HepG2 (cell line): ENCODE measurements around the gene CD300A. TPM values are rescaled to one million over a fixed set of nuclear protein-coding genes. Genes with fewer than 3 reads are reported as not detected.

Experiments used
- BCL6 ChIP-seq: IDR thresholded peaks from 2 replicates; pipeline ENCODE4 v1.6.1; 2016; ENCODE audit warnings: missing genetic modification reagents, missing compliant biosample characterization
- CBX1 ChIP-seq: IDR thresholded peaks from one replicate; pipeline ENCODE4 v1.6.1; 2016; ENCODE audit warnings: antibody characterized with exemption, low read depth
- CREB3 ChIP-seq: sonication (generic); formaldehyde crosslinking; IDR thresholded peaks from 2 replicates; pipeline ENCODE4 v1.5.0; 2020; ENCODE audit warnings: missing genetic modification reagents
- HHEX ChIP-seq: IDR thresholded peaks from 2 replicates; pipeline ENCODE4 v1.6.1; 2016; ENCODE audit warnings: control low read depth
- HNRNPUL1 ChIP-seq: fragments of 200-400 bp; formaldehyde crosslinking; IDR thresholded peaks from 2 replicates; pipeline ENCODE4 v1.6.1; 2017; ENCODE audit warnings: low read depth, mild to moderate bottlenecking, low read length, moderate library complexity
- MEIS2 ChIP-seq: sonication (generic); formaldehyde crosslinking; IDR thresholded peaks from 2 replicates; pipeline ENCODE4 v1.9.0; 2021; ENCODE audit warnings: mild to moderate bottlenecking, missing genetic modification reagents
- SMARCE1 ChIP-seq: fragments of 450-650 bp; IDR thresholded peaks from 2 replicates; pipeline ENCODE4 v1.6.1; 2017; ENCODE audit warnings: borderline replicate concordance
- ZKSCAN5 ChIP-seq: sonication (generic); formaldehyde crosslinking; IDR thresholded peaks from 2 replicates; pipeline ENCODE4 v1.5.1; 2020; ENCODE audit warnings: mild to moderate bottlenecking, missing genetic modification reagents
- ZNF10 ChIP-seq: sonication (generic); formaldehyde crosslinking; IDR thresholded peaks from 2 replicates; pipeline ENCODE4 v1.4.0; 2020; ENCODE audit warnings: mild to moderate bottlenecking, low read depth, missing genetic modification reagents, borderline replicate concordance
- ZNF224 ChIP-seq: sonication (generic); formaldehyde crosslinking; IDR thresholded peaks from 2 replicates; pipeline ENCODE4 v1.5.0; 2020; ENCODE audit warnings: mild to moderate bottlenecking, missing genetic modification reagents
- ZNF777 ChIP-seq: sonication (generic); formaldehyde crosslinking; IDR thresholded peaks from 2 replicates; pipeline ENCODE4 v1.4.0; 2020; ENCODE audit warnings: missing genetic modification reagents
- ZNF83 ChIP-seq: sonication (generic); formaldehyde crosslinking; IDR thresholded peaks from 2 replicates; pipeline ENCODE4 v1.4.0; 2020; ENCODE audit warnings: missing genetic modification reagents, mild to moderate bottlenecking, borderline replicate concordance
- polyA plus RNA-seq, 8 experiments: library from polyadenylated mRNA; depleted of rRNA in 3 of 8; stranded (reverse) in 7 of 8; unstranded in 1 of 8; fragments of >200 nt; fragmentation: Illumina TruSeq in 4 of 8; extraction: Trizol in 4 of 8; gene quantifications; 2 replicates each; pipeline versions ENCODE4 v1.2.1 to v1.2.3, GENCODE V29; 2011 to 2016; ENCODE audit warnings: low read depth in 4 of 8, missing spikeins in 1 of 8, mixed read lengths in 1 of 8; ENCODE audit not compliant: insufficient read depth in 1 of 8
- total RNA-seq, 5 experiments: library from RNA; depleted of rRNA; stranded (reverse); fragments of >200 nt; fragmentation: Illumina TruSeq; extraction: Trizol; gene quantifications; 2 replicates each; pipeline ENCODE4 v1.2.3, GENCODE V29; 2016; ENCODE audit warnings: low read depth in 1 of 5
- TF ChIP-seq, protein P1 (sequence below): sonication (generic); formaldehyde crosslinking; IDR thresholded peaks from 2 replicates; pipeline ENCODE4 v1.5.1; 2020; ENCODE audit warnings: missing genetic modification reagents, mild to moderate bottlenecking, borderline replicate concordance
- TF ChIP-seq, protein P2 (sequence below): sonication (generic); formaldehyde crosslinking; IDR thresholded peaks from 2 replicates; pipeline ENCODE4 v1.5.0; 2020; ENCODE audit warnings: mild to moderate bottlenecking, missing genetic modification reagents, borderline replicate concordance
- TF ChIP-seq, protein P3 (sequence below): sonication (generic); formaldehyde crosslinking; IDR thresholded peaks from 2 replicates; pipeline ENCODE4 v1.5.0; 2020; ENCODE audit warnings: missing genetic modification reagents

The CD300A gene
- total and polyA plus RNA-seq, 2 of the 13 experiments (the other 11 are each of a cell fraction or from before 2014, with no cell fraction given) = not detected

DNA sequence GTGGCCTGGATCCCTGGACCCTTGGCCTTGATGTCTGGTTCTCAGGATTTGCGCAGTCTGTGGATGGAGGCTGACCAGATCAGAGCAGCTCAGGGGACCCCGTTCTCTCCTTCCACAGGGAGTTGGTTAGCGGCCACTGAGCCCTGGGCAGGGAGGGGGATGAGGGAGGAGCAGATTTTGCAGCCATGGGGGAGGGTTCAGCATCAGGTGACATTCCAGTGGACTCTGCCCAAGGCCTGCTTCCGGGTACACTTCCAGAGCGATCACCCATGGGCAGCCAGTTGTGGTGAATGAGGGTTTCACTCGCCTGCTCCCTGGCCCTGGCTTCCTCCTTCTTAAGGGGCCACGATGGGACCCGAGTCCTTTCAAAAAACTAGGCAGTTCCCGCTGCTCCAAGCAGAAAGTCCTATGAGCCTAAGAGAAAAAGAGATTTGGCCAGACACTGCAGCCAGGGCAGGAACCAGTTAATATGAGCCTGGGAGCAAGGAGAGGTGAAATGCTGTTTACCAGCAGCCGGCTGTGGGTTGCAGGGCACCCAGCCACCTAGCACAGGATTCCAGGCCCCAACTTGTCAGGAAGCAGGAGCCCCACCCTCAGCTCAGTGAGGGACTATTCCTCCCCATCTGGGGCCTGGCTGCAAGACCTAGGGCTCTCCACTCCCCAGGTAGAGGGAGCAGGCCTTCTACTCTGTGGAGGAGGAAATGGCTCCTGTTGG, 39.2 kb upstream of the CD300A start (continued):
- TF ChIP-seq, protein P1, sequence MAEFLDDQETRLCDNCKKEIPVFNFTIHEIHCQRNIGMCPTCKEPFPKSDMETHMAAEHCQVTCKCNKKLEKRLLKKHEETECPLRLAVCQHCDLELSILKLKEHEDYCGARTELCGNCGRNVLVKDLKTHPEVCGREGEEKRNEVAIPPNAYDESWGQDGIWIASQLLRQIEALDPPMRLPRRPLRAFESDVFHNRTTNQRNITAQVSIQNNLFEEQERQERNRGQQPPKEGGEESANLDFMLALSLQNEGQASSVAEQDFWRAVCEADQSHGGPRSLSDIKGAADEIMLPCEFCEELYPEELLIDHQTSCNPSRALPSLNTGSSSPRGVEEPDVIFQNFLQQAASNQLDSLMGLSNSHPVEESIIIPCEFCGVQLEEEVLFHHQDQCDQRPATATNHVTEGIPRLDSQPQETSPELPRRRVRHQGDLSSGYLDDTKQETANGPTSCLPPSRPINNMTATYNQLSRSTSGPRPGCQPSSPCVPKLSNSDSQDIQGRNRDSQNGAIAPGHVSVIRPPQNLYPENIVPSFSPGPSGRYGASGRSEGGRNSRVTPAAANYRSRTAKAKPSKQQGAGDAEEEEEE = no peak; the same call in 1 of the 2 replicates
- peak; percentile 57 for TF ChIP-seq MEIS2 (CRISPR knock-in tag)
- TF ChIP-seq ZNF10 (CRISPR knock-in tag) = no peak
- TF ChIP-seq ZNF224 (CRISPR knock-in tag) = peak; percentile 65; the same call in 1 of the 2 replicates
- TF ChIP-seq CBX1 = peak; percentile 83
- TF ChIP-seq BCL6 (CRISPR knock-in tag) = no peak; the same call in none of the 2 replicates
- TF ChIP-seq ZNF777 = no peak
- no peak for TF ChIP-seq HHEX (CRISPR knock-in tag)
- TF ChIP-seq CREB3 = no peak
- TF ChIP-seq, protein P2, sequence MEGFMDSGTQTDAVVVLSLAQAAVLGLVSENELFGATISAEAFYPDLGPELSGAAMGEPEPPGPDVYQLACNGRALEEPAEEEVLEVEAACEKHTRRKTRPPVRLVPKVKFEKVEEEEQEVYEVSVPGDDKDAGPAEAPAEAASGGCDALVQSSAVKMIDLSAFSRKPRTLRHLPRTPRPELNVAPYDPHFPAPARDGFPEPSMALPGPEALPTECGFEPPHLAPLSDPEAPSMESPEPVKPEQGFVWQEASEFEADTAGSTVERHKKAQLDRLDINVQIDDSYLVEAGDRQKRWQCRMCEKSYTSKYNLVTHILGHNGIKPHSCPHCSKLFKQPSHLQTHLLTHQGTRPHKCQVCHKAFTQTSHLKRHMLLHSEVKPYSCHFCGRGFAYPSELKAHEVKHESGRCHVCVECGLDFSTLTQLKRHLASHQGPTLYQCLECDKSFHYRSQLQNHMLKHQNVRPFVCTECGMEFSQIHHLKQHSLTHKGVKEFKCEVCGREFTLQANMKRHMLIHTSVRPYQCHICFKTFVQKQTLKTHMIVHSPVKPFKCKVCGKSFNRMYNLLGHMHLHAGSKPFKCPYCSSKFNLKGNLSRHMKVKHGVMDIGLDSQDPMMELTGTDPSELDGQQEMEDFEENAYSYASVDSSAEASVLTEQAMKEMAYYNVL (CRISPR knock-in tag) = 0 out of 2 replicates have a peak, but pooled peaks have one; percentile 37
- TF ChIP-seq, protein P3, sequence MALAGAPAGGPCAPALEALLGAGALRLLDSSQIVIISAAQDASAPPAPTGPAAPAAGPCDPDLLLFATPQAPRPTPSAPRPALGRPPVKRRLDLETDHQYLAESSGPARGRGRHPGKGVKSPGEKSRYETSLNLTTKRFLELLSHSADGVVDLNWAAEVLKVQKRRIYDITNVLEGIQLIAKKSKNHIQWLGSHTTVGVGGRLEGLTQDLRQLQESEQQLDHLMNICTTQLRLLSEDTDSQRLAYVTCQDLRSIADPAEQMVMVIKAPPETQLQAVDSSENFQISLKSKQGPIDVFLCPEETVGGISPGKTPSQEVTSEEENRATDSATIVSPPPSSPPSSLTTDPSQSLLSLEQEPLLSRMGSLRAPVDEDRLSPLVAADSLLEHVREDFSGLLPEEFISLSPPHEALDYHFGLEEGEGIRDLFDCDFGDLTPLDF (CRISPR knock-in tag) = no peak
- no peak for TF ChIP-seq ZKSCAN5
- TF ChIP-seq HNRNPUL1 = no peak
- no peak; the same call in 1 of the 2 replicates for TF ChIP-seq ZNF83 (CRISPR knock-in tag)
- TF ChIP-seq SMARCE1 = no peak
- TF ChIP-seq, all 625 proteins: peak for 286
